Activated naive CD8-positive, alpha-beta T cell treated with anti-CD3 and anti-CD28 coated beads, Interleukin-2, amount 10 ng/mL, durations not matched to agents 7 days and 5 days (primary cell): ENCODE measurements around the gene IL36A. TPM values are rescaled to one million over a fixed set of nuclear protein-coding genes. Genes with fewer than 3 reads are reported as not detected.

Experiments used
- ATAC-seq: fragments of 150-1000 bp; cut with Tn5 transposase; one replicate; pipeline ENCODE4 v1.10.0; 2021; ENCODE audit warnings: low read depth, moderate library complexity
- POLR2A ChIA-PET: fragments of 350-600 bp; sonication (Branson Sonifier 250); formaldehyde crosslinking; loops from one replicate; lab custom pipeline; 2021; ENCODE audit warnings: antibody characterized with exemption; lab: Charles Lee
- DNase-seq: peaks from one replicate; pipeline ENCODE4 v3.0.0; 2021
- H3K27ac Mint-ChIP-seq: one replicate; pipeline ENCODE4 v1.8.0; 2022; ENCODE audit warnings: mild to moderate bottlenecking, mixed read lengths
- H3K27me3 Mint-ChIP-seq: one replicate; pipeline ENCODE4 v1.8.0; 2022; ENCODE audit warnings: mild to moderate bottlenecking, moderate library complexity, mixed read lengths
- H3K36me3 Mint-ChIP-seq: one replicate; pipeline ENCODE4 v1.8.0; 2021; ENCODE audit warnings: mild to moderate bottlenecking, mixed read lengths
- H3K4me1 Mint-ChIP-seq: one replicate; pipeline ENCODE4 v1.8.0; 2021; ENCODE audit warnings: mixed read lengths
- H3K4me3 Mint-ChIP-seq: one replicate; pipeline ENCODE4 v1.8.0; 2022; ENCODE audit warnings: mild to moderate bottlenecking, moderate library complexity, mixed read lengths
- H3K9me3 Mint-ChIP-seq: one replicate; pipeline ENCODE4 v1.8.0; 2021; ENCODE audit warnings: mixed read lengths
- total RNA-seq, 2 experiments: library from RNA; stranded (reverse); gene quantifications; one replicate each; pipeline ENCODE4 v1.2.3, GENCODE V29; 2021

IL36A gene
- total RNA-seq, 2 experiments from 2014 or later: not detected

DNA sequence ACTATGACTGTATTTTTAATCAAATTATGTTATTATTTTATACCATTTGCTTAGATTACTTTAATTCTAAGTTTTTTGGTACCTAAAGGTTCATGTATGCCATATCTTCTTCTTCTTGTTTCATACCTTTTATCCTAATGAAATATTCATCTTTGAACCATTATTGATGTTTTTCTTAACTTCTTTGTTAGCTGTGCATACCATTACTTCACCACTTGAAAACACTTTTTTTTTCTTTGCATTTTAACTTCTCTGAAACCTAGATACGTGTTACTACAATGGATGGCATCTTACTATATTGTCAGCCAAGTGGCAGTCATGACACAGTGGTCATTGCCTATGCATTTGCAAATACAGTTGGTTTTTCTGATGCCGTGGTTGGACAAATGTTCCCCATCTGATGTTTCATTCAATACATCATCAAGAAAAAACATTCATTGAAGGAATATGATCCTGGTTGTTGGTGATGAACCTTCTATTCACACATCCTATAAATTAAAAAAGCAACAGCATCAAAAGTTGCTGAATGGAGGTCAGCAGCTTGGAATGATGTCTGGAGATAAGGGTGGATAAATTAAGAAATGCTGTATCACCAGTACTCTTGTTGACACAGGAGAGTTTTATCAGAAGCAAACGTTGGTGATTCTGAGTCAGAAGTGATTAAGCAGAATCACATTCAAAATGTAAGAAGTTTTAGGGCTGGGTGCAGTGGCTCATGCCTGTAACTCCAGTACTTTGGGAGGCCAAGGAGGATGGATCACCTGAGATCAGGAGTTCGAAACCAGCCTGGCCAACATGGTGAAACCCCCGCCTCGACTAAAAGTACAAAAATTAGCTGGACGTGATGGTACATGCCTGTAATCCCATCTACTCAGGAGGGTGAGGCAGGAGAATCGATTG lies 7.4 kb downstream of the IL36A start:
- DNase-seq (no peak), ATAC-seq (no peak)
- H3K27ac Mint-ChIP-seq: no peak overlapping the region
- POLR2A ChIA-PET: no interaction called here
- peaks cover 8% of the 10 kb centered on the region for H3K36me3 Mint-ChIP-seq
- no peak overlapping the region for H3K4me3 Mint-ChIP-seq
- peaks cover 10% of the 10 kb centered on the region for H3K9me3 Mint-ChIP-seq
- H3K4me1 Mint-ChIP-seq: peaks cover 7% of the 10 kb centered on the region
- H3K27me3 Mint-ChIP-seq: peaks cover 6% of the 10 kb centered on the region

DNA sequence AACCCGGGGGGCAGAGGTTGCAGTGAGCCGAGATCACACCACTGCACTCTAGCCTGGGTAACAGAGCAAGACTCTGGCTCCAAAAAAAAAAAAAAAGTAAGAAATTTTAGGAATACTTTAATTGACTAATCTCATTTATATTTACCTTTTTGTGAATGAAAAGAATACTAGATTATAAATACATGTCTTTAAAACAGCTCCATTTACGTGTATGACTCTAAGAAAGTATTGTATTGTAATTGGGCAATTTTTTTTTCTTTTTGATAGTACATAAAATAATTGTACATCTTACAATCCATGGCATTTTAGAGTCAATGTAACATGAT lies 8.0 kb downstream of the IL36A start:
- peaks cover 5% of the 10 kb centered on the region for H3K4me1 Mint-ChIP-seq
- H3K4me3 Mint-ChIP-seq: no peak overlapping the region
- POLR2A ChIA-PET: no interaction called here
- peaks cover 8% of the 10 kb centered on the region for H3K36me3 Mint-ChIP-seq
- H3K27me3 Mint-ChIP-seq: peaks cover 6% of the 10 kb centered on the region
- peaks cover 10% of the 10 kb centered on the region for H3K9me3 Mint-ChIP-seq
- DNase-seq (no peak), ATAC-seq (no peak)
- no peak overlapping the region for H3K27ac Mint-ChIP-seq

DNA sequence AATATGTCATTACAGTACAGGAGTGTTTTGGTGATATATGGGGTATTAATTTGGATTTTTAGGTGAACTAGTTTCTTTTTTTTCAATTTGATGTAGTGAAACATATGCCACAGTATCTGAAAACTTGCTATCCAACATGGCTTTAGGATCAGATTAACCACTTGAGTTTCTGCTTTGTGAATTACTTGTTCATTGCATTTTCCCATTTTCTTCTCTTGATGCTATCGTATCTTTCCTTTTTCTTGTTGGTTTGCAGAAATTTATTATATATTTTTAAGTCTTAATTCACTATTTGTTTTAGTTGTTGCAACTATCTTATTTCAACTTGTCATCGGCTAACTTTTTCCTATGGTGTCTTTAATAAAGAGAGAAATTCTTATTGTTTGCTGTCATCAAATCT lies 8.8 kb downstream of the IL36A start:
- Mint-ChIP-seq H3K36me3 (peaks cover 10% of the 10 kb centered on the region), H3K27ac (no peak overlapping the region), H3K4me1 (peaks cover 5% of the 10 kb centered on the region), H3K9me3 (peaks cover 15% of the 10 kb centered on the region), H3K27me3 (peaks cover 6% of the 10 kb centered on the region), H3K4me3 (no peak overlapping the region)
- ATAC-seq (no peak), DNase-seq (no peak)
- POLR2A ChIA-PET: no interaction called here

DNA sequence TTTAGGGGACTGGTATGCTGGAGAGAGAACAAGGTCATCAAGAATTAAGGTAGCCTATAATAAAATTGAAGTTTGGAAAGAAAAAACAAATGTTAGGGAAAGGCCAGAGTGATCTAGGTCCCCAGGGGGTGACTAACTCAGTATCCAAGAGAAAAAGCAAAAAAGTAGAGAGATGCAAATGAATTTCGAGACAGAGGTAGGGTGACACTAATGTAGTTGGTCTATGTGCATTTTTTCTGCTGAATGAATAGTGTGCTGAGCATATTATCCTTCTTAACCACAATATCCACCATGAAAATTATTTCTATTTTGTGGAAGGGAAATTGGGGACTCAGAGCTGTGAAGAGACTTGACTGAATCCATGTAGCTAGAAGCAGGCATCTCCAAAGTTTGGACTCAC lies 9.8 kb downstream of the IL36A start:
- H3K9me3 Mint-ChIP-seq: peaks cover 16% of the 10 kb centered on the region
- no peak overlapping the region for H3K4me3 Mint-ChIP-seq
- no peak for DNase-seq
- peaks cover 8% of the 10 kb centered on the region for H3K27me3 Mint-ChIP-seq
- peaks cover 10% of the 10 kb centered on the region for H3K36me3 Mint-ChIP-seq
- peaks cover 4% of the 10 kb centered on the region for H3K4me1 Mint-ChIP-seq
- no peak for ATAC-seq
- POLR2A ChIA-PET: no interaction called here
- no peak overlapping the region for H3K27ac Mint-ChIP-seq

DNA sequence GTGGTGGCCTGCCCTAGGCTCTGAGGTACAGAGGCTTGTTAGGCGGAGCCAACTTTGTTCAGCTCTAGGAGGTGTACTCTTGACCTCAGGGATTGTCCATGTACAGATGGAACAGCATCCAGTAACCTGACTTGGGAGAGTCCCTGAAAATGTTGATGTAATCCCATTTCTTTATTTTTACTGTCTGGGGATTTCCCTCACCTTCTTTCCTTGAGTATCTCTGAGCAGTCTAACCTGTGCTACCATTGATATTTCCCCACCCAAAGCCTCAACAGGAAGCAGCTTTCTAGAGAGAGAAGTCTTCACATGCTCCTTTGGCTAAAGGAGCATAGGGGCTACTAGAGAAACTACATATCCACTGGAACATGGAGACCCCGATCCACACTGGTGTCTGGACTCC lies 10.4 kb downstream of the IL36A start:
- H3K27me3 Mint-ChIP-seq: peaks cover 8% of the 10 kb centered on the region
- DNase-seq (no peak), ATAC-seq (peak; percentile 42)
- H3K36me3 Mint-ChIP-seq: peaks cover 10% of the 10 kb centered on the region
- H3K4me3 Mint-ChIP-seq: no peak overlapping the region
- POLR2A ChIA-PET: no interaction called here
- H3K27ac Mint-ChIP-seq: no peak overlapping the region
- peaks cover 16% of the 10 kb centered on the region for H3K9me3 Mint-ChIP-seq
- H3K4me1 Mint-ChIP-seq: peaks cover 4% of the 10 kb centered on the region

DNA sequence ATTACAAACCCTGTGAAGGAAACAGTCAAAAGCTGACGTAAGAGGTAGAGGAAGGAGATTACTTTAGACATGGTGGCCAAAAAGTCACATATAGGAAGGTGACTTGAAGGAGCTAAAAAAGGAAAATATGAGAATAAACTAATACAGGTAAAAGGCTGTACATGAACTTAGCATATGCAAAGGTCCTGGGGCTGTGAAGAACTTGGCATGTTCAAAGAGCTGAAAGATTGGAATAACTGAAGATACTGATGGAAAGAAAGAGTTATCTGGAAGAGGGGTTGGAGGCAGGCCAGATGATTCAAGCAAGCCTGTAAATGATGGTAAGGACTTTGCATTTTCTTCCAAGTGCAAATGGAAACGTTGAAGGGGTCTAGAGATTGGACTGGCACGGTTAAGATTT lies 13.2 kb downstream of the IL36A start:
- Mint-ChIP-seq H3K9me3 (peaks cover 13% of the 10 kb centered on the region), H3K27me3 (peaks cover 16% of the 10 kb centered on the region), H3K4me3 (no peak overlapping the region), H3K27ac (no peak overlapping the region), H3K36me3 (peaks cover 7% of the 10 kb centered on the region), H3K4me1 (no peaks in the 10 kb centered on the region)
- DNase-seq: no peak
- ATAC-seq: no peak
- POLR2A ChIA-PET: interaction anchor here (0.6 kb wide), 1 partner anchor 362 kb away, joined by 3 read pairs; no protein-coding TSS in a partner anchor

DNA sequence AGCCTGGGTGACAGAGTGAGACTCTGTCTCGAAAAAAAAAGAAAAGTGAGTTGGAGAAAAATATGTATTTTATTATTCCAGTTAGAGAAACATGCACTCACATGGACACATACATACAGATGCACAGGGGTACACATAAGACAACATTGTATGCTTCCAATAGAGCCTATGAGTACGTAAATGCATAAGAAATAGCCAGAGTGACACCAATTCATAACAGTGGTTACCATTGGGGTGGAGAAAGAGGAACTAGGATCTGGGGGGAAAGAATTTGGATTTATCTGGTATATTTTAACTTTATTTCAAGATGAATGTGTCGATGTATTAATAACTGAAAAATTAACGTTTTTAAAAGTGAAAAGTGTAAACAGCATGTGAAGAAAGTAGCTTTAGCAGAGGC lies 16.1 kb downstream of the IL36A start:
- POLR2A ChIA-PET: no interaction called here
- DNase-seq (no peak), ATAC-seq (no peak)
- Mint-ChIP-seq H3K27ac (no peak overlapping the region), H3K27me3 (peaks cover 22% of the 10 kb centered on the region), H3K4me3 (no peak overlapping the region), H3K9me3 (peaks cover 11% of the 10 kb centered on the region), H3K36me3 (peaks cover 7% of the 10 kb centered on the region), H3K4me1 (no peaks in the 10 kb centered on the region)

DNA sequence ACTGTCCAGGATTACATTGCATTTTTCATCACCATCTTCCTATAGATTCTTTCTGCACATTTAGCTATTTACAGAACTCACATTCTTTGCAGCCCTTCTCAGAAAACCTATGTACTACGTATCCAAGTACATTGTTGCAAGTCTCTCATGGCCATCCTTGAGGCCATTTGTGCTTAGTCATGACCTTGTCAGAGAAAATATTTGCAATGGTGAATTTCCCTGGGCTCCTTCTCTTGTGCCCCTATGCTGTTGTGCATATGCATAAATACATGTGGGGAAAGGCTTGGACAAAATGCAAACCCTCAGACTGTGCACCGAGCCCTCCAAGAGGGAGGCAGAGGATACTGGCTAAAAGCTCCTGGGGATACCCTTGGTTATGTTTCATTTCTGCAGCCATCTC lies 19.5 kb downstream of the IL36A start:
- H3K27ac Mint-ChIP-seq: no peak overlapping the region
- DNase-seq (no peak), ATAC-seq (no peak)
- H3K9me3 Mint-ChIP-seq: no peaks in the 10 kb centered on the region
- peaks cover 30% of the 10 kb centered on the region for H3K27me3 Mint-ChIP-seq
- H3K4me1 Mint-ChIP-seq: no peaks in the 10 kb centered on the region
- H3K4me3 Mint-ChIP-seq: no peak overlapping the region
- H3K36me3 Mint-ChIP-seq: no peaks in the 10 kb centered on the region
- POLR2A ChIA-PET: no interaction called here

DNA sequence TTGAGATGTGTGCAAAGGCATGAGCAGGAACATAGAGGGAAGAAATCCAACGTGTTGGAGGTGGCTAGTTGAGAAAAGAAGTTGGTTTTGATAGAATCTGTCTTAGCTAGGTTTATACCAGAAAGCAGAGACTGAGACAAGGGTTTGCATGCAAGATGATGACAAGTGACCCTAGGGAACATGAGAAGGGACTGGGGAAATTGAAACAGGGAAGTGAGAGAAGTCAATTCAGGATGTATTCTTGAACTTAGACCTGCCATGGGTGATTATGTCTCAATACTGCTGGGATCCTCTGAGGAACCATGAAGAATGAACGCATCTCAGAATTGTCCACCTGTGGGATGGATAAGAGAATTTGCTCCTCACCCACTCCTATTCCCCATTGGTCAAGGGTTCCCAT lies 20.5 kb downstream of the IL36A start:
- no peaks in the 10 kb centered on the region for H3K36me3 Mint-ChIP-seq
- peaks cover 35% of the 10 kb centered on the region for H3K27me3 Mint-ChIP-seq

DNA sequence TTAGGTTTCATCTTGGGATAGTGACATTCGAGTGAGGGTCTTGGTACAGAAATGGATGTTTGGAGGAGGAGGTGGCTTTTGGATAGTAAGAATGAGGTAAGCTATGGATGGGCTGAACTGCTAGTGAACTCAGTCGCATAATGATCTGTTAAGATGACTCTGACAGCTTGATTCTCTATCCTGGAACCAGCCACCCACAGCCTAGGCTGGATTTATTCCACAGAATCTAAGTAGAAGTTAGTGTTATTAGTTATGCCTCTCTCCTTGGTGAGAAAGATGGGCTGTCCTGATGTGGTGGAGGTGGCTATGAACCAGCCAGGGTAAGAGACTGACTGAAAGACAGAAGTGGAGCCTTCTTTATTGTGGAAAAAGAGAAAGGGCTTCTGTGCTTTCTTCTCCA lies 22.4 kb downstream of the IL36A start:
- H3K9me3 Mint-ChIP-seq: no peaks in the 10 kb centered on the region
- POLR2A ChIA-PET: no interaction called here
- ATAC-seq (no peak), DNase-seq (no peak)
- H3K4me3 Mint-ChIP-seq: no peak overlapping the region
- no peaks in the 10 kb centered on the region for H3K4me1 Mint-ChIP-seq
- H3K36me3 Mint-ChIP-seq: no peaks in the 10 kb centered on the region
- no peak overlapping the region for H3K27ac Mint-ChIP-seq
- H3K27me3 Mint-ChIP-seq: peaks cover 32% of the 10 kb centered on the region

More for the DNA sequence above, 20.5 kb downstream of the IL36A start:
- POLR2A ChIA-PET: no interaction called here
- Mint-ChIP-seq H3K4me3 (no peak overlapping the region), H3K9me3 (no peaks in the 10 kb centered on the region), H3K27ac (no peak overlapping the region), H3K4me1 (no peaks in the 10 kb centered on the region)
- ATAC-seq: no peak
- no peak for DNase-seq

DNA sequence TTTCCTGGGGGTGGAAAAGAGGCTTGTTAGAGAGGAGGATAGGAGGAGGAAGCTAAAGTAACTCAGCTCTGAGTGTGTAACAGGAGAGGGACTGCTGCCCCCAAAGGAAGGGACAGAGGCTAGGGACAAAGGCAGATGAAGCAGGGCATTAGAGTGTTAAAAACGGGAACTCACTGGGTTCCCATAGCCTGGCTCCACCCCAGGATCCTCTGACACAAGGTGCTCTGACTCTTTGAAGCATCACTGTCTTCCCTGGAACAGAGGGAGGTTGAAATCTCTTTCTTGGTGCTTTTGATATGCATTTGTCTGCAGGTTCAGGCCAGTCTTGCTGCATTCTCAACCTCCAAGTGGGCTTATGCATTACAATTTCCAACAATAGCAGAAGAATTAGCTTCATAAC lies 22.9 kb downstream of the IL36A start:
- Mint-ChIP-seq H3K4me3 (no peak overlapping the region), H3K4me1 (no peaks in the 10 kb centered on the region), H3K36me3 (no peaks in the 10 kb centered on the region), H3K27ac (no peak overlapping the region), H3K9me3 (no peaks in the 10 kb centered on the region), H3K27me3 (peaks cover 31% of the 10 kb centered on the region)
- DNase-seq: no peak
- POLR2A ChIA-PET: no interaction called here
- ATAC-seq: no peak

DNA sequence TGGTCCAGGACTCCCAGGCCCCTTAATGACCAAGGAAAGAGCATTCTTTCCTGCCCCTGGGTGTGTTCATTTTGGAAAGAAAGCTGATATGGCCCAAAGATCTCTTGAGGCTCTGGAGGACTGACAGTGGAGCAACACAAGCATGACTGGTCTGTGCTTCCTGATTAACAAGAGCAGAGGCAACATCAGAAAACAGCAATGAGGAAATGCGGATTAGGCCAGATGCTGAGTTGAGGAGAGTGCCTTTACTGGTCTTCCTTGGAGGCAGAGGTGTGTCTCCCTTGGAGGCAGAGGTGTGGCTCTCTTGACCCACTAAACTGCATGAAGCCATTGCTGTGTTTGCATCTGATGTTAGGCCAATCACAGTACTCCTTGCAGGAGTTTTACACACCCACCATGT lies 27.5 kb downstream of the IL36A start:
- no peak for DNase-seq
- no peaks in the 10 kb centered on the region for H3K9me3 Mint-ChIP-seq
- peaks cover 14% of the 10 kb centered on the region for H3K27me3 Mint-ChIP-seq
- H3K27ac Mint-ChIP-seq: no peak overlapping the region
- no peaks in the 10 kb centered on the region for H3K36me3 Mint-ChIP-seq
- ATAC-seq: no peak
- H3K4me1 Mint-ChIP-seq: no peaks in the 10 kb centered on the region
- POLR2A ChIA-PET: no interaction called here
- H3K4me3 Mint-ChIP-seq: no peak overlapping the region

DNA sequence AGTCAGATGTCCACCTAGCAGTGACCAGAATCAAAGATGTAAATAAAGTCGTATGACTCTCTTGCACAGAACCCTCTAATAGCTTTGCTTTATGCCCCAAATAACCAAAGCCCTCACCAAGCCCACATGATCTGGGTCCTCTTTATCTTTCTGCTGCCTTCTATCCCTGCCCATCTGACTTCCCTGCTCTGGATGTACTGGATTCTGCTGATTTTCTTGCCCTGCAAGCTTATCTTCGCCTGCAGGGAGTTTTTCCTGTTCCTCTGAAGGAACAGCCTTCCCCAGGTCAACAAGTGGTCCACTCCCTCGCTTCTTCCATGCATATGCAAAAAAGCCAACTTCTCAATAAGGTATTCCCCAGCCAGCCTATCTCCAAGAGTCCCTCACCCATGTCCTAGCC lies 28.8 kb downstream of the IL36A start:
- no peak for ATAC-seq
- H3K4me1 Mint-ChIP-seq: no peaks in the 10 kb centered on the region
- no peak overlapping the region for H3K4me3 Mint-ChIP-seq
- DNase-seq: no peak
- no peak overlapping the region for H3K27ac Mint-ChIP-seq
- H3K36me3 Mint-ChIP-seq: no peaks in the 10 kb centered on the region
- POLR2A ChIA-PET: no interaction called here
- no peaks in the 10 kb centered on the region for H3K9me3 Mint-ChIP-seq
- peaks cover 11% of the 10 kb centered on the region for H3K27me3 Mint-ChIP-seq

DNA sequence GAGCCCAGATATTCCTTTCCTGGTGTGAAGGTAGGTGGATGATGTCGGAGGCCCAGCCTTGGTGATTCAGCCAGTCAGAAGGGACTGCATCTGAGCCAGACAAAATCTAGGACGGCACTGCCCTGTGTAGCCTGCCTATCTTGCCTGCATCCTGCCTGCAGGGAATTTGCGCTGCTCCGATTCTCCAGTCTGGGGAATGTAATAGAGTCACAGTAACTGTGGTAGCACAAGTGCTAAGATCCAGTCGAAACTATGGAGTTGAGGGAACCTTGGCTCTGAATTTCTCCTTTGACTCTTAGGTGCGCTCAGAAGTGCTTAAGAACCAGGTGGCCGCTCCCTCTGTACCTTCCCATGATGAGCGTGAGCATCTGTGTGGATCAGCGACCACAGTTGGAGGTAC lies 31.5 kb downstream of the IL36A start:
- Mint-ChIP-seq H3K27ac (no peak overlapping the region), H3K4me1 (no peaks in the 10 kb centered on the region), H3K27me3 (peaks cover under 1% of the 10 kb centered on the region), H3K36me3 (no peaks in the 10 kb centered on the region), H3K9me3 (no peaks in the 10 kb centered on the region), H3K4me3 (no peak overlapping the region)
- POLR2A ChIA-PET: interaction anchor here (0.7 kb wide), 1 partner anchor 37 kb away, joined by 3 read pairs; no protein-coding TSS in a partner anchor
- ATAC-seq: no peak
- no peak for DNase-seq
